HG03196 (cell line): ENCODE measurements around the gene TIFAB.

ENCODE experiments used
- ATAC-seq: cut with Tn5 transposase; IDR thresholded peaks from one replicate; pipeline ENCODE4 v1.9.1; 2021; ENCODE audit not compliant: unreplicated experiment

TIFAB gene

GRCh38 chr5:135482381-135482933 lies 30.3 kb upstream of the TIFAB start:
- ATAC-seq: no peak

- no peak for ATAC-seq
Observed at GRCh38 chr5:135481909-135482311, 29.8 kb upstream of the TIFAB start.

GRCh38 chr5:135481387-135481786 lies 29.2 kb upstream of the TIFAB start:
- no peak for ATAC-seq

DNA sequence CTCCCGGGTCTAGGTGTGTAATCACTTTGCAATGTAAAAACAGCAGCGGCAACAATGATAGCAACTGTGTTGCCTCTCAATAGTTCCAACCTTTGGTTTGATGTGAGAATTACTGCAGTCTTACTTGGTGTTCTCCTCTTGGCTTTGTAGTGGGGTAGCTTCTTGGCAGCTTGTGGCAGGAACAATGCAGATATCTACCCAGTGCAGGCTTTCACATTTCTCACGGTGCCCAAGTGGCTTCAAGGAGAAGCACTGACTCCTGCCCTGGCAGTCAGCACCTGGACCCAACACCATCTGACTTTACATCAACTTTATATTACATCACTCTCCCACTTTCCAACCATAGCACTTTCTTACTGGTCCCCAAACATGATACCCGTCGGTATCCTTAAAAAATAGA lies 28.4 kb upstream of the TIFAB start:
- ATAC-seq: no peak

DNA sequence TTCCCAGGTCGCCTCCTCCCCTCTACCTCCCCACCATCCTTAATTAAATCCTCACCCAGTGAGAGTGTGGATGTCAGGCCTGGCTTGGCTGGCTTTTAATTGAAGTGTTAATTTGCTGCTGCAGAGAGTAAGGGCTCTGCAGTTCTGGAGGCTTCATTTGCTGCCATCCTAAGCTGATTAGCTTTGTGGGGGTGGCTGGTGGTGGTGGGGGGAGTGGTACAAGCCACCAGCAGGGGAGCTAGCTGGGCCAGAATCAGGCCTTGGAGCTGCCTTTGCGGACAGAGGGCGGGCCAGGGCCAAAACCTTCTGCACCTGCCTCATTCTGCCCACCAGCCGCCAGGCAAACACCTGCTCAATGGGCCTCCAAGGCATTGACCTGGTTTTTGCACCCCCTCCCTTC lies 26.8 kb upstream of the TIFAB start:
- no peak for ATAC-seq

GRCh38 chr5:135477613-135478066 lies 25.5 kb upstream of the TIFAB start:
- ATAC-seq: no peak

- ATAC-seq: no peak
Observed at GRCh38 chr5:135476615-135477581, 24.7 kb upstream of the TIFAB start.

DNA sequence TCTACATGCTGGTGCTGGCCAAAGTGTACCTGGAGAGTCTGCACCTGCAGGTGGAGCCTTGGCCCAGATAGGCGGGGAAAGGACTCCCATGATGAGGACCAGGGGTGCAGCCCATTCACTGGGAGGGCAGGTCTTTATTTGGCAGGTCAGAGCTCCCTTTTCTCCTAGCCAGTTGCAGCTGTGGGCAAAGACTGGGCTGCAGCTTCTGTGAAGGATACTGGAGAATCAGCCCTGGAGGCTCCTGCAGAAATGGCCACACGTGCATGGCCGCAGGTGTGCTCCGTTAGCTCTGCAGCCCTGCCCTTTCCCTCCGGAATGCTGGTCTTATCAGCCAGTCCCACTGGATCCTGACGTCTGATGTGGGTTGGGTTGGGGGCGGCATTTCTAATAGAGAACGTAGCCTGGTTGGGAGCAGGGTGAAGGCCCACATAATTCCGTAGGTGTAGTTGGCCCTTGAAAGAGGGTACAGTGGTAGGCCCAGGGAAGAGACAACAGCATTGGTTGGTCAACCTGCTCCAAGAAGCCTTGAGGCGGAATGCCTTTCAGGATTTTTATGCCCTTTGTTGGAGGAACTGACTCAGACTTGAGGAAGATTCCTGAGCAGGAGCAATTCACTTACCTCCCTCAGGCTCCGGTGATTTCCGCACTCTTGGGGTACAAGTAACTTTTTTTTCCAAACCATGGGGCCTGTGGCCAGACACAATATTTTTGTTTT lies 22.0 kb upstream of the TIFAB start:
- no peak for ATAC-seq

GRCh38 chr5:135472141-135472540 lies 20.0 kb upstream of the TIFAB start:
- ATAC-seq: no peak

- no peak for ATAC-seq
Observed at GRCh38 chr5:135471726-135472125, 19.6 kb upstream of the TIFAB start.

DNA sequence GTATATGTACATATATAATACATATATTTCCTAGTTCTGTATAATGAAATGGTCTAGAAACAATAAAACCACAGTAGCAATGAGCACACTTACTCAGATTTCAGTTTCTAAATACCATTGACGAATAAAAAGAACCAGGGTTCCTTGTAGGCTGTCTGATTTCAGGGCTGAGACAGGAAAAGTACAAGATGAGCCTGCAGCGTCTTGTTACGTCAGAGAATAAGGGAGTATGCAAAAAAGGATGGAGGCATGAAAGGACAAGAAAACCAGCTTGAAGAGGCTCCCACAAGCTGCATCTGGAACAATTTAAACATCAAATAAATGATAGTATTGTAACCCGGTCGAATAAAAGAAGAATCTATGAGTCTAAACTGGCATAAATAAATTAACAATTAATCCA lies 17.8 kb upstream of the TIFAB start:
- no peak for ATAC-seq

- no peak for ATAC-seq
Observed at GRCh38 chr5:135468541-135468940, 16.4 kb upstream of the TIFAB start.

GRCh38 chr5:135467871-135468485 lies 15.8 kb upstream of the TIFAB start:
- ATAC-seq: no peak

DNA sequence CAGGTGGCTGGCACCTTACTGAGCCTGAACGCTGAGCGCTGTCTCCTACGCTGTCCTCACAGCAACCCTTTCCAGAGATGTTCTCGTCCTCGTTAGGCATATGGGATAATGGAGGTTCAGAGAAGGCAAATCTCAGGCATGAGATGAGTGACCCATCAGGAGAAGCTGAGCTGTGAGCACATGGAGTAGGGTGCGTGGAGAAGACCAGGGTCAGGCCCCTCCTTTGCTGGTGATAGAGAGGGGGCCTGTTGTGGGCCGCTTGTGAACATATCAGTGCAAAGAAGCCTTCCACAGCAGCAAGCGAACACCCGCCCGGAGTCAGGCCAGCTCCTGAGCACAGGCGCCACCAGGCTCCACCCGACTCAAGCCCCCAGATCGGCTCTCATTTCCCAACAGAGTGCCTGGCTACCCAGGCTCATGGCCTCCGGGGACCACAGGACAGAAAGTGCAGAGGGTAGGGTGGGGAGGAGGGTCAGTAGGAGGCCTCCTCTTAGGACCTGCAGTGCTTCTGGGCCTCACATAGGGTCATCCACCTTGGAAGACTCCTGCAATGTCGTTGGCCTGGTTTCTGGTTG lies 15.0 kb upstream of the TIFAB start:
- ATAC-seq: no peak

GRCh38 chr5:135466178-135467050 lies 14.3 kb upstream of the TIFAB start:
- peak; percentile 59 for ATAC-seq

DNA sequence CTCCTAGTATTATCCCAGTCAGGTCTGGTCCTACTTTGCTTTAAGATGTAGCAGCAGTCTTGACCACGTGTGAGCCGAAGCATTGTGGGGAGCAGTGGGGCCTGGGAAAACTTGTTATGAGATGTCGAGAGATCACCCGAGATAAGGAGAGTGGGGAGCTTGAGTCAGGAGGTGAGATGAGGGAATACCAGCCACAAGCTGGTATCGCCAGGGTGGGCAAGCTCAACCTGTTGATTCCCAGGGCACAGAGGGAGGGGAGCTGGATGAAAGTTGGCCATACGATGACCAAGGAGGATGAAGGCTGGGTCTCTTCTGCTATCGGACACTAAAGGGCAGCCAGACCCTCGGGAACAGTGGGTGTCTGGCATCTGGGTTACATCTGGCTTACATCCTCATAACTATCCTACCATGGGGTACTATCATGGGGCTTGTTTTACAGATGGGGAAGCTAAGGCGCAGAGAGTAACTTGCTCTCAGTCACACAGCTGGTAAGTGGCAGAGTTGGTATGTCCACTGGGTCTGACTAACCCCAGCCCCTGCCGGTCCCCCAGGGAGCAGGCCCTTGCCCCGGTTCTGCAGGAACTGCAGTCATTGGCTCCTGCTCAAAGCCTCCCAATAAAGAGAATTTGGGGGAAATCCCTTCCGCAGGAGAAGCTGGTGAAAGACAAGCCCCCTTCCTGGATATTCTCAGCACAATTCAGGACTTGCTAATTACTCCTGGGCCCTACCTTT lies 13.4 kb upstream of the TIFAB start:
- ATAC-seq: no peak

DNA sequence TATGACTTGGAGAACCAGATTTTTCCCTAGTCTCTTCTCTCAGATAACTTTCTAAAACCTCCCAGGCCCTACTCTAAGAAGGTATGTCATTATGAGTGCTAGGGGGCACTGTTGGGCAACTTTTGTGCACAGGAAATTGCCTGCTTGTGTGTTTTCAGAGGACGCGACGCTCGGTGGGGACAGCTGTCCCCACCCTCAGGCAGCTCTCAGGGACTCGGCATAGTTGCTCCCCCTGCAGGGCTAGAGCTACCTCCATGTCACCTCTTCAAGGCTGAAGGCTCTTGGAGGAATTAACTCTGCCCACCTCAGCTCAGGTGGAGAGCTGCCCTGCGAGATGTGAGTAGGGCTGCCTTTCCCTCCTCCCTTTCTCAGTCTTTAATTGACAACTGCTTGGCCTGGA lies 10.2 kb upstream of the TIFAB start:
- no peak for ATAC-seq

DNA sequence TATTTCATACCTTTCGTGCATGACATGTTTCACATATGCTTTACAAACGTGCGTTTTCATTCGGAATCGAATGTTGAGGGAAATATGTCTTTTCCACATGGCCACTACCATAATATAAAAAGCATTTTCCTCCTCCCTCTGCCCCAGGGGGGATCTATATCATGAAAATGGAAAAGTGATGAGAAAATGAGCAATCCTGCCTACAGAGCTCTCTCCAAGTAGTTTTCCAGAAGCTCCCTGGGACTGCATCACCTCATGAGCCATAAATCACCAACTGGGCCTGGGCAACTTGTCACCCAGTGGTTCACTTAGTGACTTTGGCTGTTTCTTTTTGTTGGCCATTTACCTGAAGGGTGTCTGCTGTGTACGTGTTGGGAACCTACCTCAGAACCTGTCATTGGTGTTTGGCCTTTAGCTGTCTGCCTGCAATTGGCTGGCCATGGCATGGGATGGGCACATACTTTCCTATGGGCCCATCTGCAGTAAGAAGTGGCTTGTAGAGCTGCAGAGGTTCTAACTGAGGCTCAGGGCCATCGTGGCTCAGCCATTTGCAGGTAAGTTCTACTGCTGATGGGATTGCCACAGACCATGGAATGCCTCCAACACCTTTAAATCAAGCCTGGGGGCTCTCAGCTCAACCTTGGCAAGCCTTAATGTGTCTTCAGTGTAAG lies 9.5 kb upstream of the TIFAB start:
- no peak for ATAC-seq
